ENCODE results near the gene HS3ST6. TPM values are rescaled to one million over a fixed set of nuclear protein-coding genes. Genes with fewer than 3 reads are reported as not detected.

The HS3ST6 gene
- polyA plus RNA-seq (2012; ENCODE audit: insufficient read length, low read depth) = 0.21 TPM

- TF ChIP-seq POLR2AphosphoS5 (IDR thresholded peaks at IDR 0.05; ENCODE audit: low read depth, low read length) (no peak), FOXP2 (optimal IDR thresholded peaks at IDR 0.05; ENCODE audit: borderline replicate concordance, extremely low read depth, extremely low read length, insufficient read depth) (no peak), SIN3A (IDR thresholded peaks at IDR 0.05; ENCODE audit: borderline replicate concordance, insufficient read depth, low read length) (no peak), TAF1 (IDR thresholded peaks at IDR 0.05; ENCODE audit: borderline replicate concordance, insufficient read depth, low read length) (no peak)
Measured at GRCh38 chr16:1918351-1919326, at the start of gene HS3ST6. HS3ST6 (minus strand) TSS chr16:1918415; CDS start chr16:1918323, 92 bp downstream.

GRCh38 chr16:1966460-1966859 lies 48.2 kb upstream of the HS3ST6 start, which contains the start of gene RNF151:
RNF151 (plus strand) TSS chr16:1966856; CDS start chr16:1966882, 26 bp downstream.
- TF ChIP-seq FOXP2 (optimal IDR thresholded peaks at IDR 0.05; ENCODE audit: borderline replicate concordance, extremely low read depth, extremely low read length, insufficient read depth) = no peak

GRCh38 chr16:1965396-1966001 lies 47.3 kb upstream of the HS3ST6 start:
- TF ChIP-seq FOXP2 (optimal IDR thresholded peaks at IDR 0.05; ENCODE audit: borderline replicate concordance, extremely low read depth, extremely low read length, insufficient read depth) (no peak), TAF1 (IDR thresholded peaks at IDR 0.05; ENCODE audit: borderline replicate concordance, insufficient read depth, low read length) (no peak), SIN3A (IDR thresholded peaks at IDR 0.05; ENCODE audit: borderline replicate concordance, insufficient read depth, low read length) (no peak), POLR2AphosphoS5 (IDR thresholded peaks at IDR 0.05; ENCODE audit: low read depth, low read length) (no peak), REST (IDR thresholded peaks at IDR 0.05; ENCODE audit: insufficient read depth in 1 of 2, low read depth in 2 of 2, low read length in 2 of 2) (no peak)

- TF ChIP-seq SIN3A (IDR thresholded peaks at IDR 0.05; ENCODE audit: borderline replicate concordance, insufficient read depth, low read length) (peak; percentile 44; the same call in 1 of the 2 replicates), TAF1 (IDR thresholded peaks at IDR 0.05; ENCODE audit: borderline replicate concordance, insufficient read depth, low read length) (peak; percentile 99), FOXP2 (optimal IDR thresholded peaks at IDR 0.05; ENCODE audit: borderline replicate concordance, extremely low read depth, extremely low read length, insufficient read depth) (no peak), REST (IDR thresholded peaks at IDR 0.05; ENCODE audit: insufficient read depth in 1 of 2, low read depth in 2 of 2, low read length in 2 of 2) (peak; percentile 53 to 58; a peak in 1 of 4 replicates), POLR2AphosphoS5 (IDR thresholded peaks at IDR 0.05; ENCODE audit: low read depth, low read length) (peak; percentile 100)
Measured at GRCh38 chr16:1964506-1965395, 46.5 kb upstream of the HS3ST6 start, which contains the start of gene RPS2. RPS2 (minus strand) TSS chr16:1964826; CDS start chr16:1964625, 201 bp downstream.

GRCh38 chr16:1963806-1964505 lies 45.7 kb upstream of the HS3ST6 start:
- 0 out of 2 replicates have a peak, but pooled peaks have one; percentile 4 for TF ChIP-seq POLR2AphosphoS5 (IDR thresholded peaks at IDR 0.05; ENCODE audit: low read depth, low read length)
- no peak for TF ChIP-seq SIN3A (IDR thresholded peaks at IDR 0.05; ENCODE audit: borderline replicate concordance, insufficient read depth, low read length)
- TF ChIP-seq FOXP2 (optimal IDR thresholded peaks at IDR 0.05; ENCODE audit: borderline replicate concordance, extremely low read depth, extremely low read length, insufficient read depth) = no peak
- TF ChIP-seq REST (IDR thresholded peaks at IDR 0.05; ENCODE audit: insufficient read depth in 1 of 2, low read depth in 2 of 2, low read length in 2 of 2) = no peak
